NCI-H345 treated with DMSO at 0.1 percent for 48 hours (cell line): Measurements from ENCODE around the gene RNF32.

Experiments used
- DNase-seq: peaks from one replicate; lab custom pipeline; 2025; ENCODE audit not compliant: unreplicated experiment; lab: John Stamatoyannopoulos, UW

The RNF32 gene

DNA sequence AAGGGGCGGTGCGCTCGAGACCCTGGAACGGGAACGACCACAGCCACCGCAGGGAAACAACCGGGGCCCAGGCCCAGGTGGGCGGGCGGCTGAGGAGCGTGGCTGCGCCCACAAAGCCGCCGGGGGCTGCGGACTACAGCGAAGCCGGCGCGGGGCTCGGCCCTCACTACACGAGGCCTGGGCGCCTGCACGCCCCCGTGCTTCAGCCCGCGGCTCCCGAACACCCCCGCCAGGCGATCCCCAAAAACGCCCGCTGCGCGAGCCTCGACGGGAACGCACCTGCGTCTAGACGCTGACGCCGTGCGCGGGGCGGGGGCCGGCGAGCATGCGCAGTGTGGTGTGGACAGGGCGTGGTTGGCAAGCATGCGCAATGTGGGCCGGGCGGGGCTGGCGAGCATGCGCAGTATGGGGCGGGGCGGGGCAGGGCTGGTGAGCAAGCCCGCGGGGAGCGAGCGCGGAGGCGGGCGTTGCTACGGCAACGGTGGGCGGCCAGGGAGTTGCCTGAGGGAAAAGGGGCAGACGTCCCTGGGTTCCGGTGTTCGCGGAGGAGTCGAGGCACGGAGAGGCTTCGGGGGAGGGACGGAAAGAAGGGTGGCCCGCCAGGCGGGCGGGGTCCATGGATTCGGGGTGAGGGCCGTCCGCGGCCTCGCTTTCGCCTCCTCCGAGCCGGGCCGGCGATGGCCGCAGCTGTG, at the start of gene RNF32:
Gene RNF32, plus strand, starts transcription at position 518 of the 692 bp plus-strand sequence. CDS start 3,104 bp downstream, outside the sequence.
- DNase-seq = peak; percentile 95

DNA sequence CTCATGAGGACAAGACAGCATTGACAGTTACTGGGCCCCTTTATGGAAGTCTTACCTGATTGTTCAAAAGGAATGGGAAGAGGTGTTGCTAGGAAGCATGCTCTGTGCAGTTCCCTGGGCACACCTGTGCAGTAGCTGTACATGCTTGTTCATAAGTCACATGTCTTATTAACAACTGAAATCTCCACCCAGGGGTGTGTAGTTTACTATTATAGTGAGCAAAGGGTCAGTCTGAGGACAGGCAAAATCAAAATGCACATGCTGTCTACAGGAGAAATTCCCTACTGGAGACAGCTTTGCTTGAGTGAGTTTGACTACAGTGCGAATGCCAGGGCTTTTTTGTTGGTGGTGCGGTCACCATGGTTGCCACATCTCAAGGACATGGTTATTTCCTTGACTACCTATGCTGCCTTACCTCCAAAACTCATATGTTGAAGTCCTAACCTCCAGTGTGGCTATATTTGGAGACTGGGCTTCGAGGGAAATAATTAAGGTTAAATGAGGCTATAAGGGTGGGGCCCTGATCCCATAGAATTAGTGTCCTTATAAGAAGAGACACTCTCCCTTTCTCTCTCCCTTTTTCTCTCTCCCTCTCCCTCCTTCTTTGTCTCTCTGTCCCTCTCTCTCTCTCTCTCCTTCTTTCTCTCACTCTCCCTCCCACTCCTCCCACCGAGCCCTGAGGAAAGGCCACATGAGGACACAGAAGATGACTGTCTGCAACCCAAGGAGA, 48.3 kb upstream of the RNF32 start:
- DNase-seq = no peak

DNA sequence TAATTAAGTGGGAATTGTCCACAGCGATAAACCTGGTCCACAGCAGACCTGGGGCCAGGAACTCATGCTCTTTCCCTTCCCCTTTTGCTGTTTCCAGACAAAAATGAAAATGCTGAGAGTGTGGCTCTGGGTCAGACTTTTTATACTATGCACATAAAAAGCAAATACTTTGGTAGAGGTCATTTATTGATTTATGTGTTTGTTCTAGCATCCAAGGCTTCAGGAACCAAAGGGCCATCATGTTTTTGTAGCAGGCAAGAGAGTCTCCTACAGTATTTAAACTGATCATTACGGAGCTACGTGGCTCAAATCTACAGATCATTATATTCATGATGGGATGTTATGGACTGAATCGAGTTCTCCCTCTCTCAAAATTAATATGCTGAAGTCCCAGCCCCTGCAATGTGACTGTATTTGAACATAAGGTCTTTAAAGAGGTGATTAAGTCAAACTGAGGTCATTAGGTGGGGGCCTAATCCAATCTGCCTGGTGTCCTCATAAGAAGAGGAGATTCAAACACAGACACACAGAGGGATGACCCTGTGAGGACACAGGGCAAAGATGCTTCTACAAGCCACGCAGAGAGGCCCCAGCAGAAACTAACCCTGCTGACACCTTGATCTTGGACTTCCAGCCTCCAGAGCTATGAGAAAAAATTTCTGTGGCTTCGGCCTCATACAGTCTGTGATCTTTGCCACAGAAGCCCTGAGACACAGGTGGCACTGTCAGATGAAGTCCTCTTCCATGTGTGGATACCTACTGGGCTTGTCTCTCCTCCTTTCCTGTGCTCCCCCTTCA, 46.1 kb upstream of the RNF32 start:
- no peak for DNase-seq

DNA sequence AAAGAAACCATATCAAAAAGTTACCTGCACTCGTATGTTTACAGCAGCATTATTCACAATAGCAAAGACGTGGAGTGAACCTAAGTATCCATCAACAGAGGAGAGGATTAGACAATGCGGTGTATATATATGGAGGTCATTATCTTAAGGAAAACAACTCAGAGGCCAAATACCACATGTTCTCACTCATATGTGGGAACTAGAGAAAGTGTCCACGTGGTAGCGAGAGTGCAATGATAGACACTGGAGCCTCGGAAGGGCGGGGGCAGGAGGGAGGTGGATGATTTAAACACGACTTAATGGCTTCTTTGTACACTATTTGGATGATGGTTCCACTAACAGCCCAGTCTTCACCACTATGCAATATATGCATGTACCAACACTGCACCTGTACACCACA, 40.1 kb upstream of the RNF32 start:
- DNase-seq = no peak

DNA sequence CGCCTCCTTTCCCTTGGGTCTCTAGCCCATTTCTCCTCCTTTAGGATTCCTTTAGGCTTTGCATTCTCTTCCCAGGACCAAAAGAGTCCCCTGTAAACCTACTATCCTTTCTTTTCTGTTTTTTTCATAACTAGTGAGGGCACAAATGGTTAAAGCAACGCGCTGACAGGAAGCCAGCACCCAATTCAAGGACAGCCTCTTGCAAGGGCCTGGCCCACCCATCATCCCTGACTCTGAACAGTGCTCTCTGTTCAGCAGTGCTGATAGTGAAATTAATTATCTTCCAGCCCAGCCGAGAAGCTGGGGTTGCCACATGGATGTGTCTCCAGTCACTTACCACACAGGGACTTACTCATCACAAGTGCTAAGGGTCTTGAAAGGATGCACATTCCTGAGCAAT, 38.3 kb upstream of the RNF32 start:
- DNase-seq = no peak

DNA sequence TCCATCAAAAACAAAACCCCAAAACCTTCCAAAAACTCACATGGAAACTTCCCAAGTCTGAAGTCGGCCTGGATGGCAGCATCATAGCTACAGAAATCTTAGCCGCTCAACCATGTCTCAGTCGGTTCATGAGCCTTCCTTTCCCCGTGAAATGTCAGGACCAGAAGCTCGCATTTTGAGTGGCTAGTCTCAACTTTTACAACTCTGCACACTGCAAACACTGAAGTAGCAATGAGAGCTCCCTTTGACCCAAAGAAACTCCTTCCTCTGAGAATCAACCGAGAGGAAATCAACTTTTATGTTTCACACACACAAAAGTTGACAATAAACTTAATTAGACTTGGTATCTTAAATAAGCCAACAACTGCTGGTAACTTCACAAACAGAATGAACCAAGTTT, 37.6 kb upstream of the RNF32 start:
- DNase-seq = no peak

DNA sequence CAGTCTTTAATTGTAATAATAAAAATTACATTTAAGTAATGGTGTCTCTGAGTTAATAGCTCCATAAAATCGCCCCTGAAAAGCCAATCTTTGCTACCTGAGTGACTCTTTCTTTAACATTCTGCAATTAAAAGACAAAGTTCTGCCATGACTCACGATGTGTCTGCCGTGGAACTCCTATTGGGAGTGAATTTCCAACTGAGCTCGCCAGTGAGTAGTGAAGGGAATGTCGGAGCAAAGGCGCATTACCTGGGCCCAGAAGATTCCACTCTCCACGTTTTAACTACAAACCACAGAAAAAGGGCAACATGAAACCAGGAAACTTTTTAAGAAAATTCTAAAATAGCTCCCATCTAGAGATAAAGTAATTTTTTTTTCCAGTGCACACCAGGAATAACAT, 36.9 kb upstream of the RNF32 start:
- no peak for DNase-seq

DNA sequence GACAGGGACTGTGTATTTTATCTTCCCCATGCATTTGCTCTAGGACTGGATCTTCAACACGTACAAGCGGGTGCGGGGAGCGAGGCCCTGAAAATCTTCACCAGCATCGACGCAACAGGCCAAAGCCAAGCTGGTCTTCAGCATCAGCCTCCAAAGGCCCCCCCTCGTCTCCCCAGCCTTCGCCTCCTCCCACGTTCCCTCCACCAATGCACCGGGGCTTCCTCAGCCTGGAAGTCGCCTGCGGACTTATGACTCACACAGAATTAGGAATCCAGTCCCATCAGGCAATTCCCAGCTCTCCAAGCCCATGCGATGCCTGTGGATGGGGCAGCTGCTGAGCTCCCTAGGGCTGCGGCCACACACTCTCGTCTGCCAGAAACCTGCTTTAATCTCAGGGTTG, 36.3 kb upstream of the RNF32 start:
- no peak for DNase-seq

DNA sequence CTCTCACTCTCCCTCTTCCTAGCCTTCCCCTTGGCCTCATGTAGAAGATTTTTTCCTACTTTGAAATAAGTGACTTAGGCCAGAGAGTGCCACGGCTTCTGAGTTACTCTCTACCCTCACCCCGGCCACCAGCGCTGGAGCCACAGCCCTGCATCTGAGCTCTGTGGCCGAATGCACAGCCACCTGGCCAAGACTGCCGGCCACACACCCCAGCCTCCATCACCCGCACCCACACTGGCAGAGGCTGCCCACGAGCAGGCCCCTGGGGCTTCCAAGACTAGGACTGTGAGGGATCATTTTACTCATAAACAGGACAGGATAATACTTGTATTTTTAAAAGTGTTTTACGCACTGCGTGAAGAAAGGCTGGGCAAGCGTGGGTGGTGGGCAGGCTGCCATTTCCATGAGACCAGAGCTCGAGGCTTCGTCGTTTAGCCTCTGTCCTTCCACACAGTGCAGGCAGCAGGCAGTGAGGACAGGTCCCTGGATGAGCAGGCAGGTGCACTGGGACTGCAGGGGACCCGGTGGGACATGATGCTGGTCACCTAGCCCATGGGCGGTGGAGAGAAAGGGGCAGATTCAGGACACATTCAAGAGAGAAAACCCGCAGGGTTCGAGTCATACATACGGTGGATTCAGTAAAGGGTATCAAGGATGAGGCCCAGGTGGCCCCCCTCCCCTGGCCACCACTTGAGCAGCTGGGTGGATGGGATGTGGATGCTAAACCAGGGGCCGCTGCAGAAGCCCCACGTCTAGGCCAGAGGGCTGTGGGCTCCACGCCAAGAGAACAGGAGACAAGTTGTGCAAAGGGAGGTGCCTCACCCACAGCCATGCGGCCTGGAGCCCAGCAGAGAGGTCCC, 35.5 kb upstream of the RNF32 start:
- no peak for DNase-seq

DNA sequence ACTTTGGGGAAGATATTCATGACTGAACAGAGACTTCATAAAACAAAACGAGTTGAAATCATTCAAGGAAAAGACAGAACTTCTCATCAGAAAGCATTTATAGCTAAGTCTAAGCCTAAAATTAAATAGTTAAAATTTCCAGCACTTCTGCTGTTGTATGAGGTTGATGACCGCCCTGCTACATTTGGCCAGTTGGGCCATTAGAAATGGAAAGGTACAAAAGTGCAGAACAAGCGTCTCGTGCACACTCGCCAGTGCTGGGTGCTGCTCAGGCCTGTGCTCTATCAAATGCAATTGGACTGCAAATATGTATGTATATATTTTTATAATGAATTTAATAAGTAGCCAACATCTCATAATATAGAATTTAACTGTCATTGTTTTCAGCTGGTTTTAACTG, 34.4 kb upstream of the RNF32 start:
- DNase-seq = no peak

DNA sequence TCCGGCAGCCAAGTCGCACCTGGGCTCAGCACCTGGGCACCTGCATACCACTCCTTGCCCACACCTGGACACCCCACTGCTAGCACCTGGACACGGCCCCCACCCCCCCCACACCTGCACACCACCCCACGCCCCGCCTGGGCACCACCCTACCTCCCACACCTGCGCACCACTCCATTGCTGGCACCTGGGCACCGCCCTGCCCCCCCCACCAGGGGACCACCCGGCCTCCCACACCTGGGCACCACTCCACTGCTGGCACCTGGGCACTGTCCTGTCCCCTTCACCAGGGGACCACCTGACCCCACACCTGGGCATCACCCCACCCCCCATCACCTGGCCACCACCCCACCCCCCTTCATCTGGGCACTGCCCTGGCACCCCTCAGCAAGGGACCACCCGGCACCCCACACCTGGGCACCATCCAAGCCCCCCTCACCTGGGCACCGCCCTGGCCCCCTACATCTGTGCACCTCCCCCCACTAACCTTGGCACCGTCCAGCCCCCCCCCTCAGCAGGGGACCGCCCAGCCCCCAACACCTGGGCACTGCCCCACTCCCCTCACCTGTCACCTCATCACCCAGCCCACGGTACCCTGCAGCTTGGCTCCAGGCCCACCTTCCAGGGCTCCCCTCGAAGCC, 33.8 kb upstream of the RNF32 start:
- no peak for DNase-seq

DNA sequence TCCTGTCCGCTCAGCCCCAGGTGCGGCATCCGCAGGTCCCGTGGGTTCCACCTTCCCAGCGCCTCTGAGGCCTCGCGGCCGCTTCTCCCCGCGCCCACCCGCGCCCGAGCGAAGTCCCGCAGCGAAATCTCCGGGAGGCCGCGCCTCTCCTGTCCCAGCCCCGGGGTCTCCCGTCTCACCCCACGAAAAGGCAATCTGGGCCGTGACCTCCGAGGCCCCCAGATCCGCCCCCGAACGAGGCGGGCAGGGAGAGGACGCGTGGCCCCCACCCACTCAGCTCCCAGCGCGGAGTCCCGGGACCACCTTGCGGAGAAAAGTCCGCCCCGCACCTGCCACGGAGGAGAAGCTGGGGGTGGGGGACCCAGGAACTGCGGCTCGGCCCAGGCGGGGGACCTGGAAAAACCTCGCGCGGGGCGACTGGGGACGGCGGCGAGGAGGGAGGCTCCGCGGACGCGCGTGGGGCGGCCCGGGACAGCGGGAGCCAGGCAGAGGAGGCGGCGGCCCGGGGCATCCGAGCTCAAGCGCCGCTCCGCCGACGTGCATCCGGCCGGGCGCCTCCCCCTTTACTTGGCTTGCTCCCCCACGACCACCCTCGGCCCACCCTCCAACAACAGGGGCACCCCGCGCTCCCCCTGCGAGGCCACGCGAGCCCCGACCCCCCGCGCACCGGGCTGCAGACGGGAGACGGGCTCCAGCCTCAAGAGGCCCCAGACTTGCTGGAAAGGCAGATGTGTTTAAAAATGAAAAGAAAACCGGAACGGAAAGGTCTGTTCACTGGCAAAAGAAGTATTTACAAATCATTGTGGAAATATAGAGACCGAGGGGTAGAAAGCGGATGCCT, 33.0 kb upstream of the RNF32 start:
- no peak for DNase-seq

DNA sequence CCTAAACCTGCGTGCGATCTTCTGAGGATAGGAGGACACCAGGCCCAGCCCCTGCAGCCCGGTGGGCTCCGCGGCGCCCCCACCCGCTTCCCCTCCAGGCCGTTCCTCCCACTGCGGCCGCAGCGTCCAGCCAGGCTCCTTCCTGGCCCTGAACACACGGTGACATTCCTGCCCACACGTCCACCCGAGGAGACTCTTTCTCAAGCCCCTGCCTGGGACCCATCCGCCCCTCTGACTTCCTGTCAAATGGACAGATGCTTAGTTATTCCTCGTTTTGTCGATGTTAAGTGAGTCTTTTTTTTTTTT, 32.4 kb upstream of the RNF32 start:
- DNase-seq = no peak

DNA sequence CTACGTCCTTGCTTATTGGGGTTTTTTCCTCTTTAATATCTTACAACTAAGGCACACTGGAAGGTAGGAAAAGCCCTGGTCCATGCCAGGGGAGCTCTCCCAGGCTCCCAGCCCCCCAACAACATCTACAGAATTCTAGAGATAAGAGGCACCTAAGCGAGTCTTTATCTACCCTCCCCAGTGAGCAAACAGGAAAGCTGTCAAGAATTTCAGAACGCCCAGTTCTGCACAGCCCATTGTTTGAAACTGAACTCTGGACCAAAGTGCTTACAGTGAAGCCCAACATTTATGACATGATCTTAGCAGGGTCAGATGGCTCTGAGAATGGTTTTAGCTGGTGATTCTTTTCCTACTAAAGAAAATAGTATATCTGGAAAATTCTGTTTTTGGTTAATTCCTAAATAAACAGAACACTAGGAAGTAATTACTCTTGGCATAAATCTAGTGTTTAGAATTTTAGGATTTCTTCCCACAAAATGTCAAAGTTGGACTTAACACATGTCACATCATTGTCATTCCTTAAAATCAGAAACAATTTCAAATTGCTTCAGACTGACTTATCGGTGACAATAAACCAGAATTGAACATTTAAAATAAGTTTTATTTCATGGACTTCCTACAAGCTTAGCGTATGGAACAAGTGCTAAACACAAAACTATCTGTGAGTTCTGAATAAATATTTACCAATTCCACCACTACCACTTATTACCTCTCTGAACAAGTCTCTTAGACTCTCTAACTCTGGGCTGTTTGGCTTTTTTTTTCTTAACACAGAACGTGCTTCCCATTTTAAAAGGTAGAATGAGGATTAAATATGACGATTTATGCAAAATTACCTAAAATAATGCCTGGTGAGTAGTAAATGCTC, 31.3 kb upstream of the RNF32 start:
- no peak for DNase-seq

DNA sequence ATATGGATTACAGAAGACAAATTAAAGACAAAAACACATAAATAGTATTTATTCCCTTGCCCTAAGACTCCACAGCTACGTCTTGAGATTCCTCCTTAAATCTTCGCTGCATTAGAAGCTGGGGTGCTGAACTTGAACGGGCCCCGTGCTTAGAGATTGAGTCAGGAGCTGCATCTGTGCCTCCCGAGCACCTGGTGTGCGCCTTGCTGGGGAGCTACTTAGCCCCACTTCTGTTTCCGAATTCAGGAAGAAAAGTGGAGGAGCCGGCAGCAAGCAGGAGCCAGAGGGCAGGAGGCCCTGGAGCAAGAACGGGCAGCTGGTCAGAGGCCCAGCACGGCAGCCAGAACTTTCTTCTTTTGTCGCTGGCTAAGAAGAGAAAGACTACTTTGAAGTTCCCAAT, 30.4 kb upstream of the RNF32 start:
- DNase-seq = no peak

DNA sequence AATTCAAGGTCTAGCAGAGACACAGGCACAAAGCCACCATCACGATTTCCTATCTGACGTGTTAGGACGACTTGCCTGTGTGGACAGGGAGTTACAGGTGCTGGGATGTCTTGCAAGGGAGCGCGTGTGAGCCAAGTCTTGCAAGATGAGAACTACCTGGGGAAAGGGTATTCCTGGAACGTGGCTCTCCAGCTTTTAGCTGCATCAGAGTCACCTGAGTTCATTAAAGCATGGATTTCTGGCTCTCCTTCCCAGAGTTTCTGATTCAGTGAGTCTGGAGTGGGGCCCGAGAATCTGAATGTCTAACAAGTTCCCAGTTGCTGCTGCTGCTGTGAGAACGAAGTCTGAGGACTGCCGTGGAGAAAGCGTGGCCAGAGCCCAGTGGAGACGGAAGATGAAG, 30.0 kb upstream of the RNF32 start:
- DNase-seq = no peak

DNA sequence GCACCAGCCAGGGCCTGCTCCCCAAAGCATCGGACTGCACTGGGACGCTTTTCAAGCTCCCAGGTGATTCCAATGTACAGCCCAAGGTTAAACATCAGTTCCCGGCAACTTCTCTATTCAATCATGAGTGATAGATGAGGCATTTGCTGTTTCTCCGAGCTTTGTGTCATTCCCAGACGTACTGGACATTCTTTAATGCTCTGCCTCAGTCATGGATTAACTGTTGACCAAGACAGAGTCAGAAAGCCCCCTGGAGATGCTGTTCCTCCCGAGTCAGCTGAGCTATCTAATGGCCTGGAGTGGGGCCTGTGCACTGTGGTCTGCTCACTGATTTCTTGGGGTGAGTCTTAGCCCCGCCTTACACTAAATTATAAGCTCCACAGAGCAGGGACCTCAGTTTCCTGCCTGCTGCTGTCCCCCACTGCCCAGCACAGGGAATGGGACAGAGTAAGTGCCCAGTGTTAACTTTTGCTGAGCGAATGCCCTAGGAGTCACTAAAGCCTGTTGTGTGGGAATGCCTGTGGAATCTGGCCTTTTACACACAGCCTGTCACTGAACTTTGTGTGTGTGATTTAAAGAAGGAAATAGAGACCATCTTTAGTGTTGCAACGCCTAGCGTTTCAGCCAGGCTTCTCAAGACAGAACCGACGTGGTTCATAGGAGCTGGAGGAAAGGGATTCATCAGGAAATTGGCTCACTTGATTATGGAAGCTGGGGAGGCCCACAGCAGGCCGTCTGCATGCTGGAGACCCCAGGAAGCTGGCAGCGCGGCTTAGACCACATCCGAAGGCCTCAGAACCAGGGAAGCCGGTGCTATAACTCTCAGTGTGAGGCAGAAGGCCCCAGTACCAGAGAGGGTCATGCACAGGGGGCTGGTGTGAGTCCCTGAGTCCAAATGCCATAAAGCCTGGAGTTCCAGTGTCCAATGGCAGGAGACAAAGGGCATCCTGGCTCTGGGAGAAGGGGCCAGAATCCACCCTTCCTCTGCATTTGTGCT, 29.3 kb upstream of the RNF32 start:
- DNase-seq = no peak

DNA sequence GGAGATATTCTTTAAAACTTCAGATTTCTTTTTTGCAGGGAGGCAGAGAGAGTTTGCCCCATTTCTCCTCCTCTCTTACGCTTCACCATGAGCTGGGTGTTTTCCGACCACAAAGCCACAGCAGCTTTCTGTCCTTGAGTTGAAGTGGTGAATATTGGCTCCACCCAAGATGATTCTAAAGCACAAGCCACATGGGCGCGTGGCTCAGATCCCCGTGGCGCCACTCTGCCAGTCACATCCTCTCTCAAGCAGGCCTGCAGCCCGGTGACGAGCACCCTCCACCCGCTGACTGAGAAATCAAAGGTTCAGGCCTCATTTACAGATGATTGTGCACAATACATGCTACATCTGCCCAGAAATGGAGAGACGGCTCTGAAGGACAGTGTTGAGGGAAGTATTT, 27.6 kb upstream of the RNF32 start:
- DNase-seq = no peak
